LoVo (cell line): ENCODE data around the gene CDH8.
"Not testable (repeated sequence)": the region's sequence is repeated elsewhere in the genome, so short reads cannot be mapped to it uniquely, and the experiment has no call there.

Experiments
- DNase-seq: peaks from one replicate; pipeline ENCODE4 v3.0.0-alpha.2; 2016; ENCODE audit warnings: low spot score

CDH8 gene

GRCh38 chr16:61862221-61863155 is 173.8 kb downstream of the CDH8 start:
- DNase-seq = no peak

GRCh38 chr16:61858988-61859387 is 177.2 kb downstream of the CDH8 start:
- DNase-seq = no peak

GRCh38 chr16:61842666-61843065 is 193.6 kb downstream of the CDH8 start:
- no peak for DNase-seq

DNA sequence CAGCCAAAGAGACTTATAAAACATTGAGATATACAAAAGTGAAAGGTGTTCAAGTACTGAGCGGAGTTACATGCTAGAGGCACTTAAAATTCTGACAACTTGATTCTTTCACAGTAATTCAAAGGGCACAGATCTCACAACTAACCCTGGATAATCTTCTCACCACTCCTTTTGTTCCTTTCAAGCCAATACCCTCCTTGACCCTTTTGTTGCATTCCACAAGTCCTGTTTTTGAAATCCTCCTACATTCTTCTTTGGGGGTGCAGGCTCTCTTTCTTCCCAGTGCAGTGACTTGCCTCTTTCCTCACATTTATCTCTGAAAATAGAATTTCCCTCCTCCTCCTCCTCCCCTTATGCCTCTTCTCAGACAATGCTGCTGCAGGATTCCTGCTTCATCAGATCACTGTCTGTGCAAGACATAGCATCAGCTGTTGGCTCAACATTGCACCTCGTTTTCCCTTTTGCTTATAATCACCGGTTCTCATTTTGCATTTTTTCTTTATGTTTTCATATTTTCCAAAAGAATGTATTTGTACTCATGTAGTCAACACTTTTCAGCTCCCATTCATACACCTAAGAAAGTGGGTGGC is 199.3 kb downstream of the CDH8 start:
- DNase-seq = no peak

DNA sequence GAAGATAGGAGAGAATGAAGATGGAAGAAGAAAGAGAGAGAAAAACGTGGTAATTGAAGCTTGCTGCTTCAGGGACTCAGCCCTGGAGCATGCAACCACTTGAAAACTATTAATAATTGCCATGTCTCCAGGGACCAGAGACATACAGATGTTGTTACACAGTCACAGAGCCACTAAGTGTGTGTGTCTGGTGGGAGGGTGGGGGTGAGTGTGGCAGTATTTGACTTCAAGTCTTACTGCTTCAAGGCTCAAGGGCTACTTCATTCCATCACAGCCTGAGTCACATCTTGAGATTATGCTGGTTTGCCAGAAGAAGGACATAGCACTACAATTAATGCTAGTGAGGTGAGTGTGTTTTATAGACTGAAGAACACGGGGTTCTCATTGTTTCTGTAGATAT is 202.2 kb downstream of the CDH8 start:
- DNase-seq = no peak

DNA sequence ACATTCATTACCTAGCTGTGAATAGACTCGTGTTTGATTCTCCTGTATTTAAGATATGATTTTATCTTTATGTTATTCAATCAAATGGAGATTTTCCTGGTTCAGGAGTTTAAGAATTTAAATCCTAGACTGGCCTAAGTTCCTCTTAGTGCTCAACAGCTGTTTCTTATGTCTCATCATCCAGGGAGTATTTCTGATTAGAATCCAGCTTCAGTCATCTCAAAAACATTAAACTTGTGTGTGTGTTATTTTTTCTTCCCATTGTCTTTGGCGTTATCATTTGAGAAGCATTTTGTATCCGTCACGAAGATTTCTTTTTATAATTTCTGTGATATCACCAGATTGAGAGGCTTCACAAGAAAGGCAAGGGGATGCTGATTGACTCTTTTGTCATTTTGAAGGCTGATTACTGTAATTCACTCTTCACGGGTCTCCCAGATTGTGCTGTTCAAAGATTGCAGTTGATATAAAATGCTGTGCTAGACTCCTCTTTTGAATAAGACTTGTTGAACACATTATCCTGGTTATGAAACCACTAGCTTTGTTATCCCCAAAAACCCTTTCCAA is 204.8 kb downstream of the CDH8 start:
- DNase-seq = no peak

DNA sequence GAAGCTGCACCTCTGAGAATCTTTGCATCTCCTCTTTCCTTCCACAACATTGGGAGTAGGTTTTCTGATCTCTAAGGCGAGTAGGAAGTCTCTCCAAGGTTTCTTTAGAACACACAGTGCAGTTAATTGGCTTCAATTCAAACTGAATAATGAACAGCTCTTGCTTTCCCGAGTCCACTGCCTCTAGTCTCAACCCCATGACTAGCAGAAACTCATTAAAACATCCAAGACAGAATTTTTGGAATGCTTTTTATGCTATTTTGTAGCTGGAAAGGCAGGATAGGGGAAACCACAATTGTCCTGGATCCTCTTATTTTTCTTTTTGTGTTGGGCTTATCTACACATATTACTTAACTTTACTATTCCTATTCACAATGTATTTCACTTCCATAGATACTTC is 206.6 kb downstream of the CDH8 start:
- DNase-seq = no peak

DNA sequence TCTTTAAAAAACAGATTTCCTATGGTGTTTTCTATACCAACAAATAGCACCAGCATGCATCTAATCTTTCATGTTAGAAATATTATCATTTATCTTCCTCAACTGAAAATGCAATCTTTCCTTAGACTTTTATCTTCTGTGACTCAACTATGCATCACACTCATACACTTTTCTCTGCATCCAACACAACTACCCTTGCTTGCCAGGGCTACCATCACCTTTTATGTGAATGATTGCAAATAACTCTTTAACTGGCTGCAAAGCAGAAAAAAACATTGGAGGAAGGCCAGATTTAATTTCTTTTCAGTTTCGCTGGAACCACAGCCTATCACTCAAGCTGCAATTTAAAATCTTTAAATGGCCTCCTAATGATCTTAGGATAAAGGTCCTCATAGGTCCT is 212.9 kb downstream of the CDH8 start:
- no peak for DNase-seq

DNA sequence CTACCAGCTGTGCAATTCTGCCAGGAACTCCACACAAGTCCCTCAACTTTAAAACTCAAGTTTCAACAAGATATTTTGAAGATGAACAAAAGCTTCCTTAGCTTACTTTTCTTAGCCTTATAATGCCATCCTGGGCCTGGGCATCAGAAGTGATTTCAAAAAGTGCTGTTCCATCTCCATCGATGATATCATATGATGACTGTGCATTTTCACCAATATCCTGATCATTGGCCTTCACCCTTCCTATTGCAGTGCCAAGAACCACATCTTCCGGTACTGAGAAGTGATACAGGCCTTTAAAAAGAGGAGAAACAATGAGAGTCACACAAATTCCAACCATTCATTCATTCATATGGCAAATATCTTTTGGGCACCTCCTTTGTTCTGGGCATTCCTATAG is 215.4 kb downstream of the CDH8 start:
- no peak for DNase-seq

DNA sequence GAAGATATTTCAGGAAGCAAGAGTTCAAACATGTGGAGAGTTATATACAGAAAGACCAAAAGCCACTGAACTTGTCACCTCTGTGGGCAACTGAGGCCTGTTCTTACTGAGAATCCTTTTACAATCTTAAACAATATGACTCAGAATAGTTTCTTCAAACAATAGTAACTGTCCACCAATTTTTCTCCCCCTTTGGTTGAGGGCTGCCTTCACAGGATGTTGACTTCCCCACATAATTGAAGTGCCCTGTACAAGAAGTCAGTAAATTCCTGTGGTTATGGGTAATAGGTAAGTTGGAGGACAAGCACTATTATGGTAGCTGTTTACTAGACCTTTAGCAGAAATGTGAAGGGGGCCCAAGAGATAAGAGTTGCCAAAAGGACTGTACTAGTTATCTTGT is 215.8 kb downstream of the CDH8 start:
- no peak for DNase-seq

DNA sequence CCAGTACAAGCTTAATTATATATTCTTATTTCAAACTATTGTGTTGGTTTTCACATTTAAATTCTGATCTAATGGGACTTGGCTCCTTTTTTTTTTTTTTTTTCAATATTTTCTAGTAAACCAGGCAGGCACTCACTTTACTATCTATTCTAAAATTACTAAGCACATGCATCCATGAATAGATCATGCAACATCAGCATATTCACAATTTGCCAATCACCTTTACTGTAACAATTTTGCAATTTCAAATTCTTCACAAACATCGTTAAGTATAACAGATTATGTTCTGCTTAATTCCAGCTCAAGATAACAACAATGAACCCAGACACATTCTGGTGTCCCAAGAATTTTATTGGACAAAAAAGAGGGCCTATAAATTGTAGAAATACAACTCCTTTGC is 217.4 kb downstream of the CDH8 start:
- DNase-seq = no peak

- DNase-seq = no peak
Observed at GRCh38 chr16:61817583-61818278, 218.5 kb downstream of the CDH8 start.

DNA sequence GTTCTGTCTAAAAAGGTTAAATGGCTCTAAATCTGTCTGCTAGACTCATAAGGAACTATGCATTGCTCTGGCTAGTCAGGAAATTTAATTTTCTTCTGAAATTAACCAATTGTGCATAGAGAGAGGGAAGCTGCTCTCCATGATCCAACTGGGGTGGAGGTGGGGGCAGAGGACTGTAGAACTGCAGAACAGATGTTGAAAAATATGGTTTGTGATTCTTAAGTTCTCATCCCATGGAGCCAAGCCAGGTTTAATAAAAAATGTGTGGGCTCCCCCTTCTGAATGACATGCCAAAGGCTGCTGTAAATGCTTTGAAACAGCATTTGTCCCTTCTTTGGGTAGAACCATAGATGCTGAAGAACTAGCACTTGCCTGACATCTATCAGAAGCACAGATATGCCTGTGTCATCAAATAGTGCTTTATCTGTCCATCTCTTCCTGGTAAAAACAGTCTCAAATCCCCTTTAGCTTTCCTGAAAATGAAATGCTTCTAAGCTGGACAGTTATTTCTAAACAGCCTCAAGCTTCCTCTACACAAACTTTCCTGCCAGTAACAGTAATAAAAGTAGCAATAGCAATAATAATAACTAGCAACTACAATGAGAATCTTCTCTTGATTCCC is 221.4 kb downstream of the CDH8 start:
- DNase-seq = no peak

DNA sequence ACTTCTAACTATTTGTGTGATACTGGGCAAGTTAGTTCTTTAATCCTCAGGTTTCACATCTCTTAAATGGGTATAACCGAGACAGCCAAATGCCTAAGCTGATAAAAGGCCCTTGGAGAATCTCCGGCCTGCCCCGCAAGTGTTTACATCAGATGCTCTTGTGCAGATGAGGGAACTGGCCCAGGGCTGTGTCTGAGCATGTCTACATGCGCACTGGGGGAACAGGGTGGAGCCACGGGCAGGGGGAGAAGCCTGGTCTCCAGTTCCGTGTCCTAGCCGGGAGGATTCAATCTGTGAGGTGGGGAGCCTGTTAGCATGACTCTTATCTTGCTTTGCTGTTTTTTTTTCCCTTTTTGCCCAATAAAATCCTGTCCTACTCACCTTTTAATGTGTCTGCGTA is 222.9 kb downstream of the CDH8 start:
- DNase-seq = no peak

DNA sequence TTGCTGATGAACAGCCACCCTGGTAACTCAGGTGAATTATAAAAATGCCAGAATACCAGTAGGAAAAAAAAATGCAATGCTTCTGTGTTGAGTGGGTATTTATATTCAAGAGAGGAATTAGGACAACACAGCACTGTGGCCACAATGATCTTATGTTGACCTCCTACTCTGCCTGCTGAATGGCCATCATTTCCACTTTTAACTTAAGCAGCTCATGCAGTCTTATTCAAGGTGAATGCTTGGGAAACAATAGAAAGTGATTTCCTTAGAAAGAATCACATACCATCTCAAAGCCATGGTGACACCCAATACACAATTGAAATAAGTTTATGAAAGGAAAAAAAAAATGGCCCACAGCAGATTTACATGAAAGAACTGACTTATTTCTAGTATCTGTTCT is 224.0 kb downstream of the CDH8 start:
- DNase-seq = no peak

- DNase-seq = no peak
Observed at GRCh38 chr16:61807551-61807950, 228.7 kb downstream of the CDH8 start.

- not testable (repeated sequence) for DNase-seq
Observed at GRCh38 chr16:61801217-61801616, 235.0 kb downstream of the CDH8 start.

GRCh38 chr16:61798741-61799140 is 237.5 kb downstream of the CDH8 start:
- DNase-seq = no peak

GRCh38 chr16:61797961-61798507 is 238.2 kb downstream of the CDH8 start:
- no peak for DNase-seq

GRCh38 chr16:61797296-61797795 is 238.9 kb downstream of the CDH8 start:
- DNase-seq = no peak

- DNase-seq = no peak
Observed at GRCh38 chr16:61792194-61792909, 243.9 kb downstream of the CDH8 start.
